Globus pallidus (tissue), 1 donor: ENCODE results near the gene MRPL11.
A peak's percentile ranks its signal among the peaks of the same experiment; 100 is the strongest.
"Not testable (repeated sequence)": the region's sequence is repeated elsewhere in the genome, so short reads cannot be mapped to it uniquely, and the experiment has no call there.

Source experiments
- DNase-seq: peaks from one replicate; pipeline ENCODE4 v3.0.0-alpha.2; 2015; ENCODE audit warnings: low spot score

The MRPL11 gene

GRCh38 chr11:66431287-66431686 lies 7.4 kb downstream of the MRPL11 start:
- not testable (repeated sequence) for DNase-seq

GRCh38 chr11:66429983-66430602 lies 8.6 kb downstream of the MRPL11 start:
- peak; percentile 57 for DNase-seq

GRCh38 chr11:66428933-66429332 lies 9.7 kb downstream of the MRPL11 start:
- no peak for DNase-seq

DNA sequence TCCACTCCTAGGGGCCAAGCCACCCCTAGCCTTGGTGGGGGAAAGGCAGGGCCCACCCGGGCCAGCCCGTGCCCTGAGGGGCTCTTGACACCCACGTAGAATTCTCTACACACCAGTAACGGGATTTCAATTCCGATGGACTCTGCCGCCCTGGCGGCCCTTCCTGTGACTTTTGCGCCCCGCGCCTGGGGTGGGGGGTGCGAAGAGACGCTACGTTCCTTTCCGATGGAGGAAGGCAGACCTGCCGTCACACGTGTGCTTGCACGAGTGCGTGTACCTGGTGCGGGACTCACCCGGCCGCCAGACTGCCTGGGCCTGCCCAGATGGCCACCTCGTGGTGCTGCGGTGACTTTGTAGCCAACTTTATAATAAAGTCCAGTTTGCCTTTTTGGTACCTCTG lies 12.3 kb downstream of the MRPL11 start:
- no peak for DNase-seq

GRCh38 chr11:66421492-66422205 lies 17.0 kb downstream of the MRPL11 start:
- DNase-seq = peak; percentile 83

DNA sequence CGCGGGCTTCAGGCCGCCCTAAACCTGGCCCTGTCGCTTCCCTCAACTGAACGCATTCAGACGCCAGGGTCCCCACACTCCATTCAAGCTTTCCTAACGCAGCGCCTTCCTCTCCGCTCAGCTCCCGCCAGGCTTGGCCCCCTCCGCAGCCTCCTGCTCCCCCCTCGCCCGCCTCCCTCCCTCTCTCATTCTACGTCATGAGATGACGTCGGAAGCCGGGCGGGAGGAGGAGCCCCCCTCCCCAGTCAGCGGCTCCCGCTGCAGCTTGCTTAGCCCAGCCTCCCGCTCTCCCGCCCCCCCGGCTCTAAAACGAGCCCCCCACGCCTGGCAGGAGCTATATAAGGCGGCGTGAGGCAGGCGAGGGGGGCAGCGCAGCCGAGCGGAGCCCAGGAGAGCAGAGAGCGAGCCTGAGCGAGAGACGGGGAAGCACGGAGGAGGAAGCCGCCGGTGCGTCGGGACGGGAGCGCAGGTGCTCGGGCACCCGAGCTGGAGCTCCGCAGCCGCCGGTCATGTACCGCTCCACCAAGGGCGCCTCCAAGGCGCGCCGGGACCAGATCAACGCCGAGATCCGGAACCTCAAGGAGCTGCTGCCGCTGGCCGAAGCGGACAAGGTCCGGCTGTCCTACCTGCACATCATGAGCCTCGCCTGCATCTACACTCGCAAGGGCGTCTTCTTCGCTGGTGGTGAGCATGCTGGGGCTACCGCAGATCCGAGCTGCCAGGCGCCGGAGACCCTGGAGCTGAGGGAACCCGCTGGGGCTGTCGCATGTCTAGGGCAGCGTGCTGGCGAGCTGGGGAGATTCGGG lies 17.8 kb downstream of the MRPL11 start, which contains the start of gene NPAS4:
TSS of gene NPAS4 (plus strand) at position 365 of the 806 bp plus-strand sequence. CDS start at position 510, 145 bp downstream.
- no peak for DNase-seq

GRCh38 chr11:66419825-66420224 lies 18.8 kb downstream of the MRPL11 start:
- DNase-seq = no peak

DNA sequence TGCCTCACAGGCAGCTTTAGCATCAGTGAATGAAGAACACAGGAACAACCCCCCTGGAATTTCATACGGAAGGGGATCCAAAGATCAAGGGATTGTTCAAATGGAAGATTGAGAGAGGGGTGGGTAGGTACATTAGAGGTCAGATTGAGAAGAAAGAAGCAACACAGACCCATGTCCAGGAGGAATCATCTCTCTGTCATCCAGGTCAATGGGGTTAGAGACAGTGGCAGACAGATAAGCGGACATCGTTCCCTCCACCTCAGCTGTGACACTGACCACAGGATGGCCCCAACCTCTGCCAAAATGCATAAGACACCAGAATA lies 19.7 kb downstream of the MRPL11 start:
- DNase-seq = no peak

GRCh38 chr11:66418168-66418985 lies 20.3 kb downstream of the MRPL11 start:
- DNase-seq = no peak

GRCh38 chr11:66417000-66417399 lies 21.6 kb downstream of the MRPL11 start:
- no peak for DNase-seq

GRCh38 chr11:66415423-66415822 lies 23.2 kb downstream of the MRPL11 start:
- DNase-seq = no peak

DNA sequence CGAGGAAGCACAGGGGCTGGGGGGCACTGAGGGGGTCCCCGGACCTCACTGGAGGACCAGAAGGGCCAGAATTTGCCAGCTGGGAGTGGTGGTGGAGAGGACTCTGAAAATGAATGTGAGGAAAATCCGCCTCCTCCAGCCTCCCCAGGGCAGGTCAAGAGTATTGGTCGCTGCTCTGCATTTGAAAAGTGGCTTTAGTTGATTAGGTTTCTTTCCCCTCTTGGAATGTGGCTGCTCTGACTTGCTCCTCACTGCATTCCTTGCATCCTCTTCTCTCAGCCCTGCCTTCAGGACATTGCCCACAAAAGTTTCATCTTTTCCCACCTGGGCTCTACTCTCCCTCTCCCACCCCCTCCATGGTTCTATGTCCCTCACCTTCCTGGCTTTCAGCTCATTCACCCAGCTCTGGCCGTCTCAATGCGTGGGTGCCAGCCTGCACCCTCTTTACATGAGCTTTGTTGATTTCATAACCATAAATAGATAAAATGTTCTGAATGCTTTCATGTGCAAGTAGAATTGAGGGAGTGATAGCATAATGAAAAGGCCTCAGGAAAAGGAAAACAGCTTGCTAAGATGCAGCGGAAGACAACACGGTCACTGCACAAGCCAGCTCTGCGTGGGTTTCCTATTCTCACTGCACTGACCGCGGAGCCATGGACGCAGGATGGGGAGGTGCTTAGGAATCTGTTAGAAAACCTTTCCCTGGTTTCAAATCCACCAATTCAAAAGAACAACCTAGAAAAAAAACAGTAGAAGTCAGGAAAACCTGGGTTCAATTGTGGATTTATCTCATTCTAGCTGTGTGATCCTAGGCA lies 24.3 kb downstream of the MRPL11 start:
- DNase-seq = no peak

DNA sequence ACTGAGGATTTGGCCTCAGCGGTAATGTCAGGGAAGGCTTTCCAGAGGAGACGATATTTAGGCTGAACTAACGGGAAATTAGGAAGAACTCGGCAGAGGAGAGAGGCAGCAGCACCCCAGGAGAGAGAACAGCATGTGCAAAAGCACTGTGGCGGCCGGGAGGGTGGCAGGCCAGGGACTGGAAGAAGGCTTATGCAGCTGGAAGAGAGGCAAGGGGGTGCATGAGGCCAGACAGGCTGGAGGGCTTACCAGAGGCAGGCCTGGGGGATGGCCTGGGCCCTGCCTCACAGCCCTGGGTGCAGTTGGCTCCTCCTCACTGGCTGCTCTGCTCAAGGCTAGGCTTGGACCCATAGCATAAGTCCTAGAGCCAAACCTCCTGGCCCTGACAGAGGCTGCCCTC lies 25.5 kb downstream of the MRPL11 start:
- no peak for DNase-seq

DNA sequence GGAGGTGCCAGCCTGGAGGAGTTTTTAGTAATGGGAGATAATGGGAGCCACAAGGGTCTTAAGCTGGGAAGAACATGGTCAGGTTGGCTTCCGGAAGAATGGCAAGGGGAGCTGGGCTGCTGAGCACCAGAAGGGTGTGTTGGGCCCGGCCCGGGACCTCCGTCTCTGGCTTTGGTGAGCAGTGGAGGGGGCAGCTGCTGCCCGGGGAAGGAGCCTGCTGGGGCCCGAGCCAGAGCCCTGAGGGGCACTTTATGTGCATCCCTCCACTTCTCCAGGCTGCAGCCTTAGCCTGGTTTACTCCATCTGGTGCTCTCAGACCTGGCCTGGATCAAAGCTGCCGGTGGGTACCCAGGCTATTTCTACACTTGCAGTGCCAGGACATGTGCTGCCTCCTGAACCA lies 26.5 kb downstream of the MRPL11 start:
- DNase-seq = no peak

DNA sequence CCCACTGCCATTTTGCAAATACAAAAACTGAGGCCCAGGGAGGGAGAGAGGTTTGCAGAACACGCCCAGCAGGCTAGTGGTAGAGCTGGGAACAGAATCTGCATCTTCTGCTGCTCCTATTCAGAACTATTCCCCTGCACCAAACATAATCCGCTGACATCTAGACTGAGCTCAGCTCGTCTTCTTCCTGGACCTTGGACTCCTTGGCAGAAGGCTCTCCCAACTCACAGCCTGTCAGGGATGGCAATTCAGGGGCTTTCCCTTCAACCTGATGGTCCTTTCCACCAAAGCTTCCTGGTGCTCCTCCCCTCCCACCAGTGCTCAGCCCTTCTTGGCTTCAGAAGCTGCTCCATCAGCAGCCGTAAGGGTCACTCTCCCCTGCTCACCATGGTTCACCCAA lies 27.3 kb downstream of the MRPL11 start:
- DNase-seq = no peak

- no peak for DNase-seq
These were observed 28.5 kb downstream of the MRPL11 start for GRCh38 chr11:66410191-66410590.

DNA sequence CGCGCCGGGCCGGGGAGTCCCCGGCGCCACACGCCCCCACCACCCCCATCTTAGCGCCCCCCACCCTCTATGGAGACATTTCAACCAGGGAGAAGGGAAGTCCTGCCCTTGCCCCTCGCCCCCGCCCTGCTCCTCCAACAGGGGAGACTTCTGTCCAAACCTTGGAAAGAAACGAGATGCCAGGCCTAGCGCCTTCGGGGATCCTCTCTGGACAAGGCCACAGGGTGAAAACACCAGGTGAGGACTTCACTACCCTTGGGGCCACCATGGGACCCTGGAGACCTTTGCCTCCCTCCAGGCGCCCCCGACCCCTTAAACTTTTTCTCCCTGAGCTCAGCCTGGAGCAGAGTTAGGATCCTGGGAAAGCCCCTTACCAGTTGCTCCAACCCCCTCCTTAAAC lies 29.4 kb downstream of the MRPL11 start:
- no peak for DNase-seq

DNA sequence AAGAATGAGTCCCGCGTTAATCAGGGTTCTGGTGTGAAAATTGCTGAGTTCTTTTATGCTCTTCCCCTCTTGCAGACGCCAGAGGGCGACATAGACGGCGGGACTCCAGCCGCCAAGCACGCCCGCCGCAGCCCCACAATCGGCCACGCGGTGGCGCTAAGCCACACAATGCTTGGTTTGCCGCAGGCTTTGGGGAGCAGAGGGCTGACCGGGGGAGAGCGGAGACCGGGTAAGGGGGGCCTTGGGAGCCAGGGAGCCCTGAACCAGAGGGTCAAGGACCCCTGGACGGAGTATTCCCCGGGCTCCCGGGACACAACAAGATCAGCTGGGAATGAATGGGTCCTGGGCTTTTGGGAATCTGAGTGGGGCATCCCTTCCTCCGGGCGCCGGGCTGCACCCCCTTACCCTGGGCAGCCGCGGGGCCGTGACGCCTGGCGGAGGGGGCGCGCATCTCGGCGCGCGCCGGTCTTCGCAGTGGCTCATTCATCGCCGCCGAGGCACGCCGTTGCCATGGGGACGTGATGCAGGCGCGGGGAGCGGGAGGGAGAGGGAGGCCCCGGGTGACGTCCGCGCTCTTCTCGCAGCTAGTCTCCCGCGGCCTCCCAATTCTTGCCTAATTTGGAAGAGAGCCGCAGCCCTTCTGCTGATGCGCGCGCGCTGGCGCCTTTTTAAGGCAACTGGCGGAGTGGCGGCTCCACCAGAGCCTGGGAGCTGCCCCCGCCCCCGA lies 30.0 kb downstream of the MRPL11 start:
- peak; percentile 80 for DNase-seq

- no peak for DNase-seq
These were observed 31.0 kb downstream of the MRPL11 start for GRCh38 chr11:66407651-66408050.

DNA sequence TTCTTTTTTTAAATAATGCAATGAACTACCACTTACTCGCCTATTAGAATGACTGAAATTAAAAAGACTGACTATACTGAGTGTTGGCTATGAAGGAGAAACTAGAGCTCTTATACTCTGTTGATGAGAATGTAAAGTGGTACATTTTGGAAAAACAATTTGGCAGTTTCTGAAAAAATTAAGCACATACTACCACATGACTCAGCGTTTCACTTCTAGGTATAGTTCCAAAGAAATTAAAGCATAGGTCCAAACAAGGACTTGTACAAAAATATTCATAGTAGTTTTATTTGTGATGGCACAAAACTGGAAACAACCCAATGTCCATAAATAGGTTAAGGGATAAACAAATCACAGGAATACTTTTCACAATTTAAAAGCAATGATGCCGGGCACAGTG lies 44.7 kb downstream of the MRPL11 start:
- DNase-seq = no peak

DNA sequence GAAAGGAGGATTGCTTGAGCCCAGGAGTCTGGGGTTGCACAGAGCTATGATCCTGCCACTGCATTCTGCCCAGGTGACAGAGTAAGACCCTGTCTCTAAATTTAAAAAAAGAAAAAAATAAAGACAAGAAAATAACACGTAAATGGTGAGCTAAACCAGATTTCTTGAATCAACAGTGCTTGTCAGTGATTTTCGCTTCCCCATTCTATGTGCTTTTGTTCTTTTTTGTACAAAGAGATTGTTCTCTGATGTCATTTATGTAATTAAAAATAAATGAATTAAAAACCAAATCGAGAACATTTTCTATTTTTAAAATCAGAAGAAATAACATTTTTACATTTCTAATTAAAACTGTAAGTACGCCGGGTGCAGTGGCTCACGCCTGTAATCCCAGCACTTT lies 47.3 kb downstream of the MRPL11 start:
- no peak for DNase-seq
